ENCODE data around the gene GSE1. TPM values are rescaled to one million over a fixed set of nuclear protein-coding genes. Genes with fewer than 3 reads are reported as not detected.

Gene GSE1
- total RNA-seq, 1 donor from 2014 or later: 12.9 TPM

- no peak overlapping the region for H3K4me3 ChIP-seq (ENCODE audit: low read depth, low read length)
- FAIRE-seq: peak; percentile 83
- no peaks in the 10 kb centered on the region for H3K27me3 ChIP-seq (ENCODE audit: control insufficient read depth, insufficient read depth, low read length)
- DNase-seq (ENCODE audit: low read depth): no peak
- TF ChIP-seq CTCF (IDR thresholded peaks at IDR 0.05; ENCODE audit: insufficient read depth, low read length, severe bottlenecking): no peak
- H3K36me3 ChIP-seq (ENCODE audit: control insufficient read depth, insufficient read depth, low read length): peaks cover 31% of the 10 kb centered on the region
Observed at GRCh38 chr16:85706449-85707034, 93.4 kb downstream of the GSE1 start.

- FAIRE-seq (no peak), DNase-seq (ENCODE audit: low read depth) (no peak)
- H3K27me3 ChIP-seq (ENCODE audit: control insufficient read depth, insufficient read depth, low read length): no peaks in the 10 kb centered on the region
- H3K36me3 ChIP-seq (ENCODE audit: control insufficient read depth, insufficient read depth, low read length): peaks cover 33% of the 10 kb centered on the region
- no peak for TF ChIP-seq CTCF (IDR thresholded peaks at IDR 0.05; ENCODE audit: insufficient read depth, low read length, severe bottlenecking)
- H3K4me3 ChIP-seq (ENCODE audit: low read depth, low read length): no peak overlapping the region
Observed at GRCh38 chr16:85707528-85708095, 94.5 kb downstream of the GSE1 start.

GRCh38 chr16:85708338-85708737 lies 95.2 kb downstream of the GSE1 start:
- H3K36me3 ChIP-seq (ENCODE audit: control insufficient read depth, insufficient read depth, low read length): peaks cover 37% of the 10 kb centered on the region
- no peak for FAIRE-seq

GRCh38 chr16:85709766-85710585 lies 96.9 kb downstream of the GSE1 start:
- TF ChIP-seq CTCF (IDR thresholded peaks at IDR 0.05; ENCODE audit: insufficient read depth, low read length, severe bottlenecking): no peak
- Histone ChIP-seq H3K4me3 (ENCODE audit: low read depth, low read length) (no peak overlapping the region), H3K27me3 (ENCODE audit: control insufficient read depth, insufficient read depth, low read length) (no peaks in the 10 kb centered on the region), H3K36me3 (ENCODE audit: control insufficient read depth, insufficient read depth, low read length) (peaks cover 41% of the 10 kb centered on the region)
- DNase-seq (ENCODE audit: low read depth) (no peak), FAIRE-seq (no peak)

More at GRCh38 chr16:85708338-85708737, 95.2 kb downstream of the GSE1 start:
- DNase-seq (ENCODE audit: low read depth): no peak
- no peak for TF ChIP-seq CTCF (IDR thresholded peaks at IDR 0.05; ENCODE audit: insufficient read depth, low read length, severe bottlenecking)
- no peak overlapping the region for H3K4me3 ChIP-seq (ENCODE audit: low read depth, low read length)
- no peaks in the 10 kb centered on the region for H3K27me3 ChIP-seq (ENCODE audit: control insufficient read depth, insufficient read depth, low read length)

GRCh38 chr16:85710732-85711131 lies 97.6 kb downstream of the GSE1 start:
- H3K36me3 ChIP-seq (ENCODE audit: control insufficient read depth, insufficient read depth, low read length): peaks cover 36% of the 10 kb centered on the region
- no peak overlapping the region for H3K4me3 ChIP-seq (ENCODE audit: low read depth, low read length)
- DNase-seq (ENCODE audit: low read depth): no peak
- no peak for FAIRE-seq
- no peak for TF ChIP-seq CTCF (IDR thresholded peaks at IDR 0.05; ENCODE audit: insufficient read depth, low read length, severe bottlenecking)
- H3K27me3 ChIP-seq (ENCODE audit: control insufficient read depth, insufficient read depth, low read length): no peaks in the 10 kb centered on the region
